Measurements from ENCODE around the gene SNF8. TPM values are rescaled to one million over a fixed set of nuclear protein-coding genes. Genes with fewer than 3 reads are reported as not detected.

The SNF8 gene
- total and polyA plus RNA-seq, 2 donors (not counting 3 experiments of a cell fraction or from before 2014, with no cell fraction given) = 166 to 194 TPM

- no peak overlapping the region for H3K9ac ChIP-seq (replicated peaks; ENCODE audit: extremely low read depth, insufficient read depth, low read length)
- H3K36me3 ChIP-seq (ENCODE audit: control insufficient read depth in 2 of 2, extremely low read depth in 1 of 2, insufficient read depth in 2 of 2, low read length in 2 of 2) = no peaks in the 10 kb centered on the region
- H4K20me1 ChIP-seq (replicated peaks; ENCODE audit: control insufficient read depth, extremely low read depth, insufficient read depth, low read length) = no peaks in the 10 kb centered on the region
- H3K4me2 ChIP-seq (ENCODE audit: insufficient read depth, low read length) = no peak overlapping the region
- POLR2A ChIA-PET = no interaction called here
- CTCF ChIA-PET = interaction anchor here (0.6 to 2.2 kb wide), 22 partner anchors 18 to 230 kb away, joined by 3 to 113 read pairs (median 6); partner anchors contain the start of gene IGF2BP1
- H3K4me1 ChIP-seq (ENCODE audit: control insufficient read depth, extremely low read depth, insufficient read depth, low read length) = no peaks in the 10 kb centered on the region
- no peaks in the 10 kb centered on the region for H3K9me3 ChIP-seq (replicated peaks; ENCODE audit: control insufficient read depth, insufficient read depth, low read length)
- intact Hi-C loops (cut with micrococcal nuclease) (loop anchor here (1.0 kb wide), 1 partner anchor 78 kb away; no protein-coding TSS in a partner anchor), dilution Hi-C loops (cut with MboI; ENCODE audit: extremely low pct_ligation_motif_present, low sequenced_read_pairs) (no loop called here)
- H3K27me3 ChIP-seq (ENCODE audit: control insufficient read depth in 2 of 2, insufficient read depth in 2 of 2, low read length in 2 of 2) = peaks cover 0 to 2% of the 10 kb centered on the region in 2 experiments
- no peaks in the 10 kb centered on the region for H3K9me1 ChIP-seq (replicated peaks; ENCODE audit: control insufficient read depth, extremely low read depth, insufficient read depth, low read length)
- DNase-seq (ENCODE audit: low read depth, low spot score) (peak; percentile 69), FAIRE-seq (peak; percentile 93)
- no TSS peak for BruUV-seq (replicated peaks)
- TF ChIP-seq CTCF (IDR thresholded peaks at IDR 0.05; ENCODE audit: extremely low read depth in 1 of 2, insufficient read depth in 1 of 2, low read depth in 1 of 2, low read length in 2 of 2) = peak; percentile 66 to 69
- TF ChIP-seq POLR2AphosphoS5 (IDR thresholded peaks at IDR 0.05; ENCODE audit: insufficient read depth, low read depth, low read length) = no peak
- TF ChIP-seq MYC (IDR thresholded peaks at IDR 0.05; ENCODE audit: low read depth, low read length) = no peak
- H3K4me3 ChIP-seq (replicated peaks in 1 of 3; ENCODE audit: insufficient read depth in 1 of 3, low read depth in 1 of 3, low read length in 3 of 3) = no peak overlapping the region
- H3K79me2 ChIP-seq (ENCODE audit: control insufficient read depth, insufficient read depth, low read length) = no peaks in the 10 kb centered on the region
- H2AFZ ChIP-seq (ENCODE audit: low read depth, low read length) = no peak overlapping the region
- H3K27ac ChIP-seq (ENCODE audit: insufficient read depth, low read depth, low read length) = no peak overlapping the region
Observed at GRCh38 chr17:48954300-48954755, 9.7 kb upstream of the SNF8 start.

- POLR2A ChIA-PET = no interaction called here
- FAIRE-seq (no peak), DNase-seq (ENCODE audit: low read depth, low spot score) (no peak)
- Histone ChIP-seq H3K4me1 (ENCODE audit: control insufficient read depth, extremely low read depth, insufficient read depth, low read length) (no peaks in the 10 kb centered on the region), H3K27me3 (ENCODE audit: control insufficient read depth in 2 of 2, insufficient read depth in 2 of 2, low read length in 2 of 2) (peaks cover 0 to 2% of the 10 kb centered on the region in 2 experiments), H3K9me1 (replicated peaks; ENCODE audit: control insufficient read depth, extremely low read depth, insufficient read depth, low read length) (no peaks in the 10 kb centered on the region), H3K4me3 (replicated peaks in 1 of 3; ENCODE audit: insufficient read depth in 1 of 3, low read depth in 1 of 3, low read length in 3 of 3) (no peak overlapping the region), H3K4me2 (ENCODE audit: insufficient read depth, low read length) (no peak overlapping the region), H3K27ac (ENCODE audit: insufficient read depth, low read depth, low read length) (no peak overlapping the region), H2AFZ (ENCODE audit: low read depth, low read length) (peak overlapping the region; percentile 17), H3K79me2 (ENCODE audit: control insufficient read depth, insufficient read depth, low read length) (no peaks in the 10 kb centered on the region), H3K9ac (replicated peaks; ENCODE audit: extremely low read depth, insufficient read depth, low read length) (no peak overlapping the region), H4K20me1 (replicated peaks; ENCODE audit: control insufficient read depth, extremely low read depth, insufficient read depth, low read length) (no peaks in the 10 kb centered on the region), H3K9me3 (replicated peaks; ENCODE audit: control insufficient read depth, insufficient read depth, low read length) (no peaks in the 10 kb centered on the region), H3K36me3 (ENCODE audit: control insufficient read depth in 2 of 2, extremely low read depth in 1 of 2, insufficient read depth in 2 of 2, low read length in 2 of 2) (no peaks in the 10 kb centered on the region)
- no peak for TF ChIP-seq MAX (IDR thresholded peaks at IDR 0.05; ENCODE audit: insufficient read depth, insufficient read length)
- TF ChIP-seq MYC (IDR thresholded peaks at IDR 0.05; ENCODE audit: low read depth, low read length) = no peak
- TF ChIP-seq POLR2AphosphoS5 (IDR thresholded peaks at IDR 0.05; ENCODE audit: insufficient read depth, low read depth, low read length) = no peak
- TF ChIP-seq FOS (IDR thresholded peaks at IDR 0.05; ENCODE audit: borderline replicate concordance, insufficient read depth, low read length) = no peak
- no peak for TF ChIP-seq CTCF (IDR thresholded peaks at IDR 0.05; ENCODE audit: extremely low read depth in 1 of 2, insufficient read depth in 1 of 2, low read depth in 1 of 2, low read length in 2 of 2)
- TF ChIP-seq POLR2A (IDR thresholded peaks at IDR 0.05; ENCODE audit: low read depth, low read length) = no peak
- TF ChIP-seq JUN (IDR thresholded peaks at IDR 0.05; ENCODE audit: borderline replicate concordance, insufficient read depth, insufficient read length, low read depth) = no peak
- no peak for TF ChIP-seq GATA2 (IDR thresholded peaks at IDR 0.05; ENCODE audit: insufficient read depth, insufficient read length, low read depth, low read length)
- TF ChIP-seq EZH2 (IDR thresholded peaks at IDR 0.05; ENCODE audit: borderline replicate concordance, low read depth, low read length, severe bottlenecking) = no peak
- intact Hi-C loops (cut with micrococcal nuclease) (no loop called here), dilution Hi-C loops (cut with MboI; ENCODE audit: extremely low pct_ligation_motif_present, low sequenced_read_pairs) (no loop called here)
- BruUV-seq (replicated peaks) = no TSS peak
- CTCF ChIA-PET = interaction anchor here (0.6 to 2.3 kb wide), 12 partner anchors 9 to 928 kb away, joined by 3 to 20 read pairs (median 4); partner anchors contain the start of gene IGF2BP1
Observed at GRCh38 chr17:48952904-48953303, 8.3 kb upstream of the SNF8 start.
